HCT116 (cell line): ENCODE results near the gene CA12. TPM values are rescaled to one million over a fixed set of nuclear protein-coding genes. Genes with fewer than 3 reads are reported as not detected.

Source experiments
- ATAC-seq: fragments of 200-7000 bp; cut with Tn5 transposase; 2 replicates; pipeline ENCODE4 v1.9.1; 2020; ENCODE audit warnings: mild to moderate bottlenecking, moderate library complexity
- BruUV-seq: library from RNA; stranded (reverse); fragments of 400-500 nt; replicated peaks from 2 replicates; lab custom pipeline; 2021; lab: Mats Ljungman, UMichigan
- CTCF ChIA-PET: fragments of 300-600 bp; sonication (Branson Sonifier 250); formaldehyde crosslinking; loops from one replicate; lab custom pipeline; 2021; ENCODE audit warnings: antibody characterized with exemption; lab: Charles Lee
- POLR2A ChIA-PET: fragments of 300-600, 350-600 bp; sonication (Branson Sonifier 250); formaldehyde crosslinking; loops from one replicate; lab custom pipeline; 2021; ENCODE audit warnings: antibody characterized with exemption; lab: Charles Lee
- RAD21 ChIA-PET, 2 experiments: fragments of 300-600 bp; sonication (Branson Sonifier 250); formaldehyde crosslinking; loops; one replicate each; lab custom pipeline; 2023; ENCODE audit warnings: low total read pairs in 2 of 2; ENCODE audit not compliant: uncharacterized antibody in 2 of 2, unreplicated experiment in 2 of 2, low non-redundant PET in 1 of 2; lab: Charles Lee
- DNase-seq: peaks from one replicate; pipeline ENCODE4 v3.0.0-alpha.2; 2010; ENCODE audit warnings: low read depth, low spot score
- H2AFZ ChIP-seq: fragments of 200-600 bp; shearing (Covaris generic), sonication (generic); 2 replicates; pipeline ENCODE4 v1.6.1; 2017; ENCODE audit warnings: low read depth, mixed run types, mixed read lengths, antibody characterized with exemption, low read length; ENCODE audit not compliant: poor library complexity, severe bottlenecking
- H3K27ac ChIP-seq: 2 replicates; pipeline ENCODE4 v1.5.1; 2012; ENCODE audit warnings: low read depth, low read length
- H3K27me3 ChIP-seq: fragments of 200-600 bp; sonication (generic); 2 replicates; pipeline ENCODE4 v1.6.1; 2016; ENCODE audit warnings: mixed run types, low read length, mixed read lengths; ENCODE audit not compliant: insufficient read depth
- H3K36me3 ChIP-seq, 2 experiments: fragments of 200-500 bp in 1 of 2; fragments of 200-600 bp in 1 of 2; sonication (Bioruptor generic) in 1 of 2; sonication (generic) in 1 of 2; 2 replicates each; pipeline versions ENCODE4 v1.5.1 to v1.6.1; 2014 to 2016; ENCODE audit warnings: low read length in 2 of 2, inconsistent platforms in 1 of 2, mixed read lengths in 1 of 2, mixed run types in 1 of 2; ENCODE audit not compliant: insufficient read depth in 2 of 2, control insufficient read depth in 1 of 2
- H3K4me1 ChIP-seq, 2 experiments: fragments of 200-600 bp in 1 of 2; sonication (generic) in 1 of 2; 2 replicates each; pipeline versions ENCODE4 v1.5.1 to v1.6.1; 2012 to 2017; ENCODE audit warnings: low read length in 2 of 2, inconsistent platforms in 1 of 2, mild to moderate bottlenecking in 1 of 2, mixed read lengths in 1 of 2, mixed run types in 1 of 2, moderate library complexity in 1 of 2; ENCODE audit not compliant: insufficient read depth in 2 of 2, control insufficient read depth in 1 of 2
- H3K4me2 ChIP-seq: fragments of 200-600 bp; sonication (generic); 2 replicates; pipeline ENCODE4 v1.6.1; 2017; ENCODE audit warnings: mixed run types, low read length, mixed read lengths
- H3K4me3 ChIP-seq, 2 experiments: fragments of 200-600 bp in 1 of 2; sonication (generic) in 1 of 2; replicated peaks in 1 of 2; 2 replicates each; pipeline ENCODE4 v1.5.1; 2011 to 2016; ENCODE audit warnings: low read length in 2 of 2, control low read depth in 1 of 2, low read depth in 1 of 2, mild to moderate bottlenecking in 1 of 2, mixed read lengths in 1 of 2, mixed run types in 1 of 2
- H3K79me2 ChIP-seq: fragments of 200-600 bp; sonication (generic); 2 replicates; pipeline ENCODE4 v1.6.1; 2017; ENCODE audit warnings: mild to moderate bottlenecking, mixed run types, low read length, moderate library complexity, mixed read lengths; ENCODE audit not compliant: insufficient read depth
- H3K9ac ChIP-seq: fragments of 200-600 bp; sonication (generic); 2 replicates; pipeline ENCODE4 v1.6.1; 2016; ENCODE audit warnings: low read length, mixed read lengths
- H3K9me2 ChIP-seq: fragments of 200-600 bp; sonication (generic), shearing (Covaris generic); 2 replicates; pipeline ENCODE4 v1.6.1; 2017; ENCODE audit warnings: mixed run types, mild to moderate bottlenecking, moderate library complexity; ENCODE audit not compliant: insufficient read depth
- H3K9me3 ChIP-seq, 2 experiments: fragments of 200-500 bp in 1 of 2; fragments of 200-600 bp in 1 of 2; sonication (Bioruptor generic) in 1 of 2; sonication (generic) in 1 of 2; 2 replicates each; pipeline ENCODE4 v1.6.1; 2014 to 2017; ENCODE audit warnings: low read length in 2 of 2, mixed read lengths in 2 of 2, inconsistent platforms in 1 of 2, low read depth in 1 of 2, mild to moderate bottlenecking in 1 of 2, mixed run types in 1 of 2, moderate library complexity in 1 of 2; ENCODE audit not compliant: control insufficient read depth in 1 of 2, insufficient read depth in 1 of 2
- H4K20me1 ChIP-seq: fragments of 200-600 bp; sonication (generic), shearing (Covaris generic); 2 replicates; pipeline ENCODE4 v1.6.1; 2017; ENCODE audit warnings: mixed run types, mild to moderate bottlenecking, moderate library complexity; ENCODE audit not compliant: insufficient read depth
- CBX3 ChIP-seq: IDR thresholded peaks from 2 replicates; pipeline ENCODE4 v1.6.1; 2012; ENCODE audit warnings: low read depth
- ELF1 ChIP-seq: IDR thresholded peaks from 2 replicates; pipeline ENCODE4 v1.6.1; 2012; ENCODE audit warnings: low read depth, borderline replicate concordance
- EZH2 ChIP-seq: fragments of 200-600 bp; sonication (generic); IDR thresholded peaks from 2 replicates; pipeline ENCODE4 v1.6.1; 2017; ENCODE audit warnings: antibody characterized with exemption, mixed run types
- FOSL1 ChIP-seq: IDR thresholded peaks from 2 replicates; pipeline ENCODE4 v1.6.1; 2012; ENCODE audit warnings: low read depth
- JUND ChIP-seq: IDR thresholded peaks from 2 replicates; pipeline ENCODE4 v1.6.1; 2012
- POLR2AphosphoS5 ChIP-seq: IDR thresholded peaks from 2 replicates; pipeline ENCODE4 v1.6.1; 2011; ENCODE audit warnings: mild to moderate bottlenecking, low read depth, low read length, moderate library complexity
- RAD21 ChIP-seq: IDR thresholded peaks from 2 replicates; pipeline ENCODE4 v1.6.1; 2012; ENCODE audit warnings: low read depth, mild to moderate bottlenecking
- SP1 ChIP-seq: IDR thresholded peaks from 2 replicates; pipeline ENCODE4 v1.6.1; 2012; ENCODE audit warnings: low read depth
- SRF ChIP-seq: IDR thresholded peaks from 2 replicates; pipeline ENCODE4 v1.6.1; 2012; ENCODE audit warnings: low read depth
- TCF7L2 ChIP-seq: IDR thresholded peaks from 2 replicates; pipeline ENCODE4 v1.7.0; 2011; ENCODE audit warnings: borderline replicate concordance, inconsistent platforms; ENCODE audit not compliant: insufficient read depth, insufficient read length; ENCODE audit errors: extremely low read depth
- YY1 ChIP-seq: IDR thresholded peaks from 2 replicates; pipeline ENCODE4 v1.6.1; 2011; ENCODE audit warnings: low read length, low read depth, moderate library complexity, mild to moderate bottlenecking; ENCODE audit not compliant: insufficient replicate concordance; ENCODE audit errors: extremely low read depth
- ZNF274 ChIP-seq: fragments of 200-500 bp; sonication (Bioruptor generic); IDR thresholded peaks from 2 replicates; pipeline ENCODE4 v1.6.1; 2014; ENCODE audit warnings: mild to moderate bottlenecking, low read depth, low read length, inconsistent platforms
- intact Hi-C: fragments of 100-400 bp; cut with micrococcal nuclease; formaldehyde crosslinking; loops from 2 replicates; pipeline ENCODE4 v1.10.0; 2022
- total RNA-seq: library from RNA; stranded (reverse); gene quantifications from one replicate; pipeline ENCODE4 v1.2.1, GENCODE V29; 2021; ENCODE audit not compliant: unreplicated experiment
- TF ChIP-seq, protein P1 (sequence below): IDR thresholded peaks from 2 replicates; pipeline ENCODE4 v1.6.1; 2012; ENCODE audit warnings: low read depth
- TF ChIP-seq, protein P2 (sequence below): IDR thresholded peaks from 2 replicates; pipeline ENCODE4 v1.6.1; 2011; ENCODE audit warnings: mild to moderate bottlenecking, low read length, moderate library complexity; ENCODE audit not compliant: insufficient replicate concordance; ENCODE audit errors: extremely low read depth
- TF ChIP-seq, protein P3 (sequence below): IDR thresholded peaks from 2 replicates; pipeline ENCODE4 v1.6.1; 2012

CA12 gene
- total RNA-seq, 1 experiment from 2014 or later, result 1.8 TPM

DNA sequence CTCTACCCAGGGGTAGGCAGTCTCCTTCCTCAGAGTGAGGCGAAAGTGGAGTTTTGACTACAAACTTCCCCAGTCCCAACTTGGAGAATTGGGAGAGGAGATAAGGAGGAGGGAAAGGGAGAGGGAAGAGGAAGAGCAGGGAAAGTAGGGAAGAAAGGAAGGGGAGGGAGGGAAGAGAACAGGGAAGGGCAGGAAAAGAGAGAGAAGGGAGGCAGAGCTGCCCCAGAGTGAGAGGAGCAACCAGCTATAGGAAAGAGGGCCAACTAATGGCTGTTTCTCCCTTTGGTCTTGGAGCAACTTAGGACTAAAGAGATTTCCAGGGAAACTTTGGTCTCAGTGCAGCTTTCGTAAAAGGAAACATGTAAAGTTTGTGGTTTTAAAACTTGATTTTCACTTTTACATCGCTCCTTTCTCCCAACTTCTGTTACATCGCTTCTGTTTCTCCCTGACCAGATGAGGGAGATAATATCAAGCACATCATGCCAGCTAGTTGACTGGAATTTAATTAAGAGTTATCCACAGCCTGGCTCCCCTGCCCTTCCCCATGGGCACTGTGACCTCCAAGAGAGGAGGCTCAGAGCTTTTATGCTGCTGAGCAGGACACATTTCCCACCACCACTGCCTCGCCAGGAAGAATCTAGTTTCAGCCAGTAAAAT lies 1.4 kb downstream of the CA12 start (continued):
- TF ChIP-seq, protein P1, sequence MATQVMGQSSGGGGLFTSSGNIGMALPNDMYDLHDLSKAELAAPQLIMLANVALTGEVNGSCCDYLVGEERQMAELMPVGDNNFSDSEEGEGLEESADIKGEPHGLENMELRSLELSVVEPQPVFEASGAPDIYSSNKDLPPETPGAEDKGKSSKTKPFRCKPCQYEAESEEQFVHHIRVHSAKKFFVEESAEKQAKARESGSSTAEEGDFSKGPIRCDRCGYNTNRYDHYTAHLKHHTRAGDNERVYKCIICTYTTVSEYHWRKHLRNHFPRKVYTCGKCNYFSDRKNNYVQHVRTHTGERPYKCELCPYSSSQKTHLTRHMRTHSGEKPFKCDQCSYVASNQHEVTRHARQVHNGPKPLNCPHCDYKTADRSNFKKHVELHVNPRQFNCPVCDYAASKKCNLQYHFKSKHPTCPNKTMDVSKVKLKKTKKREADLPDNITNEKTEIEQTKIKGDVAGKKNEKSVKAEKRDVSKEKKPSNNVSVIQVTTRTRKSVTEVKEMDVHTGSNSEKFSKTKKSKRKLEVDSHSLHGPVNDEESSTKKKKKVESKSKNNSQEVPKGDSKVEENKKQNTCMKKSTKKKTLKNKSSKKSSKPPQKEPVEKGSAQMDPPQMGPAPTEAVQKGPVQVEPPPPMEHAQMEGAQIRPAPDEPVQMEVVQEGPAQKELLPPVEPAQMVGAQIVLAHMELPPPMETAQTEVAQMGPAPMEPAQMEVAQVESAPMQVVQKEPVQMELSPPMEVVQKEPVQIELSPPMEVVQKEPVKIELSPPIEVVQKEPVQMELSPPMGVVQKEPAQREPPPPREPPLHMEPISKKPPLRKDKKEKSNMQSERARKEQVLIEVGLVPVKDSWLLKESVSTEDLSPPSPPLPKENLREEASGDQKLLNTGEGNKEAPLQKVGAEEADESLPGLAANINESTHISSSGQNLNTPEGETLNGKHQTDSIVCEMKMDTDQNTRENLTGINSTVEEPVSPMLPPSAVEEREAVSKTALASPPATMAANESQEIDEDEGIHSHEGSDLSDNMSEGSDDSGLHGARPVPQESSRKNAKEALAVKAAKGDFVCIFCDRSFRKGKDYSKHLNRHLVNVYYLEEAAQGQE, result no peak
- TF ChIP-seq POLR2AphosphoS5, result no peak
- TF ChIP-seq, protein P2, sequence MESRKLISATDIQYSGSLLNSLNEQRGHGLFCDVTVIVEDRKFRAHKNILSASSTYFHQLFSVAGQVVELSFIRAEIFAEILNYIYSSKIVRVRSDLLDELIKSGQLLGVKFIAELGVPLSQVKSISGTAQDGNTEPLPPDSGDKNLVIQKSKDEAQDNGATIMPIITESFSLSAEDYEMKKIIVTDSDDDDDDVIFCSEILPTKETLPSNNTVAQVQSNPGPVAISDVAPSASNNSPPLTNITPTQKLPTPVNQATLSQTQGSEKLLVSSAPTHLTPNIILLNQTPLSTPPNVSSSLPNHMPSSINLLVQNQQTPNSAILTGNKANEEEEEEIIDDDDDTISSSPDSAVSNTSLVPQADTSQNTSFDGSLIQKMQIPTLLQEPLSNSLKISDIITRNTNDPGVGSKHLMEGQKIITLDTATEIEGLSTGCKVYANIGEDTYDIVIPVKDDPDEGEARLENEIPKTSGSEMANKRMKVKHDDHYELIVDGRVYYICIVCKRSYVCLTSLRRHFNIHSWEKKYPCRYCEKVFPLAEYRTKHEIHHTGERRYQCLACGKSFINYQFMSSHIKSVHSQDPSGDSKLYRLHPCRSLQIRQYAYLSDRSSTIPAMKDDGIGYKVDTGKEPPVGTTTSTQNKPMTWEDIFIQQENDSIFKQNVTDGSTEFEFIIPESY, result no peak

DNA sequence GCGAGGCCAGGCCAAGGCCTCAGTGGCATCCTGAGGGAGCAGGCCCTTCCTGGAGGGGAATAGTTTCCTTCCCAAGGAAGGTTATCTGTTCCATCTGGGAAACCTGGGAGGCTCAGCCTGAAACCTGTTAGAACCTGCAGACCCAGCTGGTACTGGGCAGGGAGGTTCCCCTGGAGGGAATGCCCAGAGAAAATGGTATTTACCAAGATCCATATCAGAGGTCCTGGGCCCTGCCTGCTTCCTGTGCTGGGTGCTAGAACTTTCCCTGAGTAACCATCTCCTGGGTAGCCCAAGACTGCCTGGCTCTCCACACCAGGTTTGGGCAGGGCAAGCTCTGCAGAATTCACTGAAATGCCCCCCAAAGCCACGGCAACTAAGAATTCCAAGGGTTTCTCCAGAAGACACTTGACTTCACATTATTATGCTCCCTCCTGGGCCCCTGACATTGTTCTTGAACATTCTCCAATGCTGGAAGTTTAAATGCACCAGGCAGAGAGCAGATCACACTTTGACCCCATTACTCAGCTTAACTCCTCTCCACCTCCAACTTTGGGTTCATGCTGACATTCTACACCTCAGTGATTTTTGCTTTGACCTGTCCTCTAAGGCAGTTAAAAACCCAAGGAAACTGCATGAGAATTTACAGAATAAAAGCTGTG lies 2.0 kb downstream of the CA12 start:
- peaks cover 4% of the 10 kb centered on the region; the same call in 1 of the 2 replicates for H3K27me3 ChIP-seq
- no peaks in the 10 kb centered on the region for H4K20me1 ChIP-seq
- intact Hi-C loops, result no loop called here
- H3K4me1 ChIP-seq, result peaks cover 17 to 49% of the 10 kb centered on the region in 2 experiments
- H3K9me2 ChIP-seq, result no peaks in the 10 kb centered on the region
- no peak overlapping the region for H2AFZ ChIP-seq
- no peak overlapping the region for H3K27ac ChIP-seq
- no peak for TF ChIP-seq ZNF274
- TF ChIP-seq, protein P2, result no peak
- TF ChIP-seq, protein P3, sequence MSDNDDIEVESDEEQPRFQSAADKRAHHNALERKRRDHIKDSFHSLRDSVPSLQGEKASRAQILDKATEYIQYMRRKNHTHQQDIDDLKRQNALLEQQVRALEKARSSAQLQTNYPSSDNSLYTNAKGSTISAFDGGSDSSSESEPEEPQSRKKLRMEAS, result no peak
- TF ChIP-seq FOSL1, result no peak
- no peak for TF ChIP-seq TCF7L2
- no peak for TF ChIP-seq CBX3
- no peak for TF ChIP-seq YY1
- no peak for TF ChIP-seq EZH2
- TF ChIP-seq SRF, result no peak
- no peak for TF ChIP-seq ELF1
- TF ChIP-seq RAD21, result no peak
- no peak for TF ChIP-seq SP1
- TF ChIP-seq JUND, result no peak
- TF ChIP-seq, all 23 proteins: peak for 0
- POLR2A ChIA-PET, result interaction anchor here (1.2 kb wide), 1 partner anchor 124 kb away, joined by 4 read pairs; the partner anchor contains the start of gene USP3
- RAD21 ChIA-PET, result no interaction called here
- no peak for ATAC-seq
- CTCF ChIA-PET, result interaction anchor here (1.2 kb wide), 1 partner anchor 23 kb away, joined by 3 read pairs; no protein-coding TSS in a partner anchor
- Histone ChIP-seq H3K4me2 (0 out of 2 replicates have a peak overlapping the region, but pooled peaks have one; percentile 11), H3K9me3 (no peaks in the 10 kb centered on the region), H3K4me3 (no peak overlapping the region), H3K79me2 (no peaks in the 10 kb centered on the region), H3K9ac (no peak overlapping the region), H3K36me3 (no peaks in the 10 kb centered on the region)
- no TSS peak for BruUV-seq
- no peak for DNase-seq
